HCT116 (cell line): Measurements from ENCODE around the gene TPM2. TPM values are rescaled to one million over a fixed set of nuclear protein-coding genes. Genes with fewer than 3 reads are reported as not detected.

Experiments
- ATAC-seq: fragments of 200-7000 bp; cut with Tn5 transposase; 2 replicates; pipeline ENCODE4 v1.9.1; 2020; ENCODE audit warnings: mild to moderate bottlenecking, moderate library complexity
- BruUV-seq: library from RNA; stranded (reverse); fragments of 400-500 nt; replicated peaks from 2 replicates; lab custom pipeline; 2021; lab: Mats Ljungman, UMichigan
- CTCF ChIA-PET: fragments of 300-600 bp; sonication (Branson Sonifier 250); formaldehyde crosslinking; loops from one replicate; lab custom pipeline; 2021; ENCODE audit warnings: antibody characterized with exemption; lab: Charles Lee
- POLR2A ChIA-PET: fragments of 300-600, 350-600 bp; sonication (Branson Sonifier 250); formaldehyde crosslinking; loops from one replicate; lab custom pipeline; 2021; ENCODE audit warnings: antibody characterized with exemption; lab: Charles Lee
- RAD21 ChIA-PET, 2 experiments: fragments of 300-600 bp; sonication (Branson Sonifier 250); formaldehyde crosslinking; loops; one replicate each; lab custom pipeline; 2023; ENCODE audit warnings: low total read pairs in 2 of 2; ENCODE audit not compliant: uncharacterized antibody in 2 of 2, unreplicated experiment in 2 of 2, low non-redundant PET in 1 of 2; lab: Charles Lee
- DNase-seq: peaks from one replicate; pipeline ENCODE4 v3.0.0-alpha.2; 2010; ENCODE audit warnings: low read depth, low spot score
- H2AFZ ChIP-seq: fragments of 200-600 bp; shearing (Covaris generic), sonication (generic); 2 replicates; pipeline ENCODE4 v1.6.1; 2017; ENCODE audit warnings: low read depth, mixed run types, mixed read lengths, antibody characterized with exemption, low read length; ENCODE audit not compliant: poor library complexity, severe bottlenecking
- H3K27ac ChIP-seq: 2 replicates; pipeline ENCODE4 v1.5.1; 2012; ENCODE audit warnings: low read depth, low read length
- H3K27me3 ChIP-seq: fragments of 200-600 bp; sonication (generic); 2 replicates; pipeline ENCODE4 v1.6.1; 2016; ENCODE audit warnings: mixed run types, low read length, mixed read lengths; ENCODE audit not compliant: insufficient read depth
- H3K36me3 ChIP-seq, 2 experiments: fragments of 200-500 bp in 1 of 2; fragments of 200-600 bp in 1 of 2; sonication (Bioruptor generic) in 1 of 2; sonication (generic) in 1 of 2; 2 replicates each; pipeline versions ENCODE4 v1.5.1 to v1.6.1; 2014 to 2016; ENCODE audit warnings: low read length in 2 of 2, inconsistent platforms in 1 of 2, mixed read lengths in 1 of 2, mixed run types in 1 of 2; ENCODE audit not compliant: insufficient read depth in 2 of 2, control insufficient read depth in 1 of 2
- H3K4me1 ChIP-seq, 2 experiments: fragments of 200-600 bp in 1 of 2; sonication (generic) in 1 of 2; 2 replicates each; pipeline versions ENCODE4 v1.5.1 to v1.6.1; 2012 to 2017; ENCODE audit warnings: low read length in 2 of 2, inconsistent platforms in 1 of 2, mild to moderate bottlenecking in 1 of 2, mixed read lengths in 1 of 2, mixed run types in 1 of 2, moderate library complexity in 1 of 2; ENCODE audit not compliant: insufficient read depth in 2 of 2, control insufficient read depth in 1 of 2
- H3K4me2 ChIP-seq: fragments of 200-600 bp; sonication (generic); 2 replicates; pipeline ENCODE4 v1.6.1; 2017; ENCODE audit warnings: mixed run types, low read length, mixed read lengths
- H3K4me3 ChIP-seq, 2 experiments: fragments of 200-600 bp in 1 of 2; sonication (generic) in 1 of 2; replicated peaks in 1 of 2; 2 replicates each; pipeline ENCODE4 v1.5.1; 2011 to 2016; ENCODE audit warnings: low read length in 2 of 2, control low read depth in 1 of 2, low read depth in 1 of 2, mild to moderate bottlenecking in 1 of 2, mixed read lengths in 1 of 2, mixed run types in 1 of 2
- H3K79me2 ChIP-seq: fragments of 200-600 bp; sonication (generic); 2 replicates; pipeline ENCODE4 v1.6.1; 2017; ENCODE audit warnings: mild to moderate bottlenecking, mixed run types, low read length, moderate library complexity, mixed read lengths; ENCODE audit not compliant: insufficient read depth
- H3K9ac ChIP-seq: fragments of 200-600 bp; sonication (generic); 2 replicates; pipeline ENCODE4 v1.6.1; 2016; ENCODE audit warnings: low read length, mixed read lengths
- H3K9me2 ChIP-seq: fragments of 200-600 bp; sonication (generic), shearing (Covaris generic); 2 replicates; pipeline ENCODE4 v1.6.1; 2017; ENCODE audit warnings: mixed run types, mild to moderate bottlenecking, moderate library complexity; ENCODE audit not compliant: insufficient read depth
- H3K9me3 ChIP-seq, 2 experiments: fragments of 200-500 bp in 1 of 2; fragments of 200-600 bp in 1 of 2; sonication (Bioruptor generic) in 1 of 2; sonication (generic) in 1 of 2; 2 replicates each; pipeline ENCODE4 v1.6.1; 2014 to 2017; ENCODE audit warnings: low read length in 2 of 2, mixed read lengths in 2 of 2, inconsistent platforms in 1 of 2, low read depth in 1 of 2, mild to moderate bottlenecking in 1 of 2, mixed run types in 1 of 2, moderate library complexity in 1 of 2; ENCODE audit not compliant: control insufficient read depth in 1 of 2, insufficient read depth in 1 of 2
- H4K20me1 ChIP-seq: fragments of 200-600 bp; sonication (generic), shearing (Covaris generic); 2 replicates; pipeline ENCODE4 v1.6.1; 2017; ENCODE audit warnings: mixed run types, mild to moderate bottlenecking, moderate library complexity; ENCODE audit not compliant: insufficient read depth
- CEBPB ChIP-seq: IDR thresholded peaks from 2 replicates; pipeline ENCODE4 v1.6.1; 2012; ENCODE audit warnings: low read depth
- CTCF ChIP-seq, 3 experiments: fragments of 200-600 bp in 1 of 3; sonication (generic) in 1 of 3; IDR thresholded peaks in 2 of 3; conservative IDR thresholded peaks in 1 of 3; 2 replicates each; pipeline ENCODE4 v1.5.1; 2012 to 2017; ENCODE audit warnings: low read depth in 2 of 3, low read length in 2 of 3, antibody characterized with exemption in 1 of 3, borderline replicate concordance in 1 of 3, control low read depth in 1 of 3, mild to moderate bottlenecking in 1 of 3, mixed read lengths in 1 of 3, mixed run types in 1 of 3, moderate library complexity in 1 of 3; ENCODE audit not compliant: insufficient read depth in 1 of 3
- FOSL1 ChIP-seq: IDR thresholded peaks from 2 replicates; pipeline ENCODE4 v1.6.1; 2012; ENCODE audit warnings: low read depth
- MAX ChIP-seq: IDR thresholded peaks from 2 replicates; pipeline ENCODE4 v1.6.1; 2012
- POLR2A ChIP-seq: IDR thresholded peaks from 2 replicates; pipeline ENCODE4 v1.7.0; 2011; ENCODE audit warnings: borderline replicate concordance; ENCODE audit not compliant: insufficient read depth, insufficient read length; ENCODE audit errors: extremely low read depth
- POLR2AphosphoS5 ChIP-seq: IDR thresholded peaks from 2 replicates; pipeline ENCODE4 v1.6.1; 2011; ENCODE audit warnings: mild to moderate bottlenecking, low read depth, low read length, moderate library complexity
- REST ChIP-seq: IDR thresholded peaks from 2 replicates; pipeline ENCODE4 v1.6.1; 2012; ENCODE audit warnings: low read depth
- YY1 ChIP-seq: IDR thresholded peaks from 2 replicates; pipeline ENCODE4 v1.6.1; 2011; ENCODE audit warnings: low read length, low read depth, moderate library complexity, mild to moderate bottlenecking; ENCODE audit not compliant: insufficient replicate concordance; ENCODE audit errors: extremely low read depth
- ZFX ChIP-seq: fragments of 450-650 bp; IDR thresholded peaks from 2 replicates; pipeline ENCODE4 v1.6.1; 2017
- intact Hi-C: fragments of 100-400 bp; cut with micrococcal nuclease; formaldehyde crosslinking; loops from 2 replicates; pipeline ENCODE4 v1.10.0; 2022
- total RNA-seq: library from RNA; stranded (reverse); gene quantifications from one replicate; pipeline ENCODE4 v1.2.1, GENCODE V29; 2021; ENCODE audit not compliant: unreplicated experiment

TPM2 gene
- total RNA-seq, 1 experiment from 2014 or later, result 278 TPM

DNA sequence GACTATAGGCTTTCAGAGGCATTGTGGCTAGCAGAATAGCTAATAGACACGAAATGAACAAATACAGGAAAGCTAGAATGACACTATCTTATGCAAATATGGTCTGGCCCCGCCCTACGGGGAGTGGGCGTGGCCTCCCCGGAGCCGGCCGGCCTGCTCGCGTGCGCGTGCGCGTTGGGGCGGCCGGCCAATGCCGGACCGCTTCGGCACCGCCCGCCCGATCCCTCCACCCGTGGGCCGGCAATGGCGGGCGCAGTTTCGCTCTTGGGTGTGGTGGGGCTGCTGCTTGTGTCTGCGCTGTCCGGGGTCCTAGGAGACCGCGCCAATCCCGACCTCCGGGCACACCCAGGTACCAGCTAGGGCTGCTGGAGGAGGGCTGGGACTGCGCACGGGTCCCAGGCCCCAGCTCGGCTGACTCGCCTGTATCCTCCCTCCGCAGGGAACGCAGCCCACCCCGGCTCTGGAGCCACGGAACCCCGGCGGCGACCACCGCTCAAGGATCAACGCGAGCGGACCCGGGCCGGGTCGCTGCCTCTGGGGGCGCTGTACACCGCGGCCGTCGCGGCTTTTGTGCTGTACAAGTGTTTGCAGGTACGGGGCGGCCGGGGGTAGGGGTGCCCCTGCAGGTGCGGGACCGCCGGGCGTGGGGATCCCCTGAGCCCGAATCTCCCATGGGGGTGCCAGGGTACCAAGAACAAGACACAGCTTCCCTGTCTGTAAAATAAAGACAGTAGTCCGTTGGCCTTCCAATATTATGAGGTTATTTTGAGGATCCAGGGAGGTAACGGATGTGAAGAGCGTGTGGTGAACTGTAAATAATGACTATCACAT is 31.4 kb downstream of the TPM2 start, which contains the start of gene CCDC107:
Gene CCDC107, plus strand, starts transcription at position 156 of the 831 bp plus-strand sequence. Its CDS starts 88 bp downstream, at position 244.
- TSS peak; percentile 64 for BruUV-seq
- CTCF ChIA-PET, result interaction anchor here (0.9 to 2.6 kb wide), 9 partner anchors 11 to 105 kb away, joined by 3 to 12 read pairs (median 3); partner anchors contain the start of genes CREB3, TESK1, TLN1 and TPM2
- TF ChIP-seq CTCF (IDR thresholded peaks at IDR 0.05 in 2 of 3, conservative IDR thresholded peaks at IDR 0.05 in 1 of 3; ENCODE audit: borderline replicate concordance in 1 of 3, insufficient read depth in 1 of 3, low read depth in 2 of 3, low read length in 2 of 3) (peak in 2 of 3 experiments; percentile 44 to 64; a peak in 3 of 6 replicates), REST (no peak), ZFX (peak; percentile 43; the same call in 1 of the 2 replicates), MAX (no peak), YY1 (peak; percentile 87), FOSL1 (no peak), POLR2A (peak; percentile 74), POLR2AphosphoS5 (peak; percentile 77), CEBPB (no peak)

More for the DNA sequence above, 31.4 kb downstream of the TPM2 start, which contains the start of gene CCDC107:
- ChIA-PET POLR2A (interaction anchor here (0.8 to 2.9 kb wide), 7 partner anchors 10 to 98 kb away, joined by 3 to 11 read pairs (median 4); partner anchors contain the start of genes CREB3 and TLN1), RAD21 (interaction anchor here (0.8 kb wide), 2 partner anchors 30 to 38 kb away, joined by 3 read pairs; no protein-coding TSS in a partner anchor)
- peaks cover 10 to 41% of the 10 kb centered on the region in 2 experiments; a peak in 3 of 4 replicates for H3K4me1 ChIP-seq
- peak within 1 kb of the TSS; percentile 85 for H3K27ac ChIP-seq
- no peaks in the 10 kb centered on the region for H3K9me2 ChIP-seq
- peak within 1 kb of the TSS; percentile 79 for H3K4me2 ChIP-seq
- H3K9me3 ChIP-seq, result no peaks in the 10 kb centered on the region
- intact Hi-C loops, result loop anchor here (10.0 kb wide), 1 partner anchor 544 kb away; the partner anchor contains the start of gene ATOSB
- H3K36me3 ChIP-seq, result peaks cover 6 to 21% of the 10 kb centered on the region in 2 experiments; a peak in 3 of 4 replicates
- no peak for DNase-seq
- peaks cover 12% of the 10 kb centered on the region; the same call in 1 of the 2 replicates for H3K79me2 ChIP-seq
- peak within 1 kb of the TSS; percentile 70 for H2AFZ ChIP-seq
- H3K4me3 ChIP-seq, result peak within 1 kb of the TSS; percentile 68 to 75
- H3K9ac ChIP-seq, result peak within 1 kb of the TSS; percentile 90
- no peaks in the 10 kb centered on the region for H4K20me1 ChIP-seq
- no peaks in the 10 kb centered on the region for H3K27me3 ChIP-seq
- peak; percentile 69 for ATAC-seq
